Thoracic aorta (tissue), 2 donors: ENCODE data around the gene ZNF483. TPM values are rescaled to one million over a fixed set of nuclear protein-coding genes. Genes with fewer than 3 reads are reported as not detected.
"Not testable (repeated sequence)": the region's sequence is repeated elsewhere in the genome, so short reads cannot be mapped to it uniquely, and the experiment has no call there.

Experiments
- ATAC-seq: fragments of 150-250 bp; one replicate; pipeline ENCODE4 v1.8.0; 2017; ENCODE audit warnings: low read depth; ENCODE audit not compliant: insufficient number of reproducible peaks, low FRiP score
- DNase-seq: peaks from one replicate; pipeline ENCODE4 v3.0.0-alpha.2; 2020; ENCODE audit warnings: low spot score
- H3K27ac ChIP-seq, 2 donors: fragments of 200-600 bp; sonication (generic); 1 replicate in 1 of 2; 2 replicates in 1 of 2; pipeline ENCODE4 v1.5.1; 2016; ENCODE audit warnings: mild to moderate bottlenecking in 2 of 2, moderate library complexity in 2 of 2
- H3K27me3 ChIP-seq: fragments of 200-600 bp; sonication (generic); replicated peaks from 2 replicates; pipeline ENCODE4 v1.6.0; 2016; ENCODE audit warnings: mild to moderate bottlenecking; ENCODE audit not compliant: insufficient read depth
- H3K36me3 ChIP-seq: fragments of 200-600 bp; sonication (generic); one replicate; pipeline ENCODE4 v1.5.1; 2016
- H3K4me1 ChIP-seq, 2 donors: fragments of 200-600 bp; sonication (generic); 1 replicate in 1 of 2; 2 replicates in 1 of 2; pipeline versions ENCODE4 v1.5.1 to v1.6.0; 2016; ENCODE audit warnings: low read depth in 2 of 2, mild to moderate bottlenecking in 1 of 2; ENCODE audit not compliant: control insufficient read depth in 1 of 2
- H3K4me3 ChIP-seq: fragments of 200-600 bp; sonication (generic); 2 replicates; pipeline ENCODE4 v1.5.1; 2016; ENCODE audit warnings: mild to moderate bottlenecking
- H3K9me3 ChIP-seq: fragments of 200-600 bp; sonication (generic); 2 replicates; pipeline ENCODE4 v1.5.1; 2016
- total RNA-seq, 2 donors: library from RNA; depleted of rRNA; stranded (reverse); fragments of >200 nt; gene quantifications; one replicate each; pipeline versions ENCODE4 v1.1.0 to v1.2.3, GENCODE V29; 2016
- TF ChIP-seq, protein P1 (sequence below): fragments of 200-600 bp; sonication (generic); IDR thresholded peaks from one replicate; pipeline ENCODE4 v1.5.1; 2019; ENCODE audit warnings: antibody characterized with exemption

The ZNF483 gene
- total RNA-seq, 2 donors from 2014 or later, result 9.7 to 17.8 TPM

DNA sequence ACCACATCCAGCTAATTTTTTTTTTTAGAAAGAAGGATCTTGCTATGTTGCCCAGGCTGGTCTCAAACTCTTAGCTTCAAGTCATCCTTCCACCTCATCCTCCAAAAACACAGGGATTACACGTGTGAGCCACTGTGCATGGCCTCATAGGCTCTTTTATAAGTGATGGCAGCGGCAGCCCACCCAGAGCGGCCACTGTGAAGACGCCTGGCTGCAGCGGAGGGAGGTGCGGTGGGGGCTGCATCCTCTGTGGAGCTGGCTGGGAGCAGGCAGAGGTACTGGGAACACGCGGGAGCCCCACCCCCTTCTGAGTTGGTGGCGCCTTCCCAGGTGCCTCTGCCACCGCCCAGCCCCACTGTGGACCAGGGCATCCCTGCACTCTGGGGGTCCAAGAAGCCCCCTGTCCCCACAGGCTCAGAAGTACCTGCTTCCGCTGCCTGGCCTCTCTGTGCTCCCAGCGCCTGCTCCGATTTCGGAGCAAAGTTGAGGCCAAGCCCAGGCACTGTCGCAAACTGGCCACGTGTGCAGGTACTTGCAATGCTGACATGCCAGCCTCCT lies 23.9 kb upstream of the ZNF483 start:
- Histone ChIP-seq H3K4me1 (no peaks in the 10 kb centered on the region), H3K36me3 (no peaks in the 10 kb centered on the region), H3K9me3 (no peaks in the 10 kb centered on the region), H3K27me3 (no peaks in the 10 kb centered on the region), H3K4me3 (no peak overlapping the region), H3K27ac (no peak overlapping the region)
- DNase-seq, result no peak
- ATAC-seq, result no peak
- TF ChIP-seq, protein P1, sequence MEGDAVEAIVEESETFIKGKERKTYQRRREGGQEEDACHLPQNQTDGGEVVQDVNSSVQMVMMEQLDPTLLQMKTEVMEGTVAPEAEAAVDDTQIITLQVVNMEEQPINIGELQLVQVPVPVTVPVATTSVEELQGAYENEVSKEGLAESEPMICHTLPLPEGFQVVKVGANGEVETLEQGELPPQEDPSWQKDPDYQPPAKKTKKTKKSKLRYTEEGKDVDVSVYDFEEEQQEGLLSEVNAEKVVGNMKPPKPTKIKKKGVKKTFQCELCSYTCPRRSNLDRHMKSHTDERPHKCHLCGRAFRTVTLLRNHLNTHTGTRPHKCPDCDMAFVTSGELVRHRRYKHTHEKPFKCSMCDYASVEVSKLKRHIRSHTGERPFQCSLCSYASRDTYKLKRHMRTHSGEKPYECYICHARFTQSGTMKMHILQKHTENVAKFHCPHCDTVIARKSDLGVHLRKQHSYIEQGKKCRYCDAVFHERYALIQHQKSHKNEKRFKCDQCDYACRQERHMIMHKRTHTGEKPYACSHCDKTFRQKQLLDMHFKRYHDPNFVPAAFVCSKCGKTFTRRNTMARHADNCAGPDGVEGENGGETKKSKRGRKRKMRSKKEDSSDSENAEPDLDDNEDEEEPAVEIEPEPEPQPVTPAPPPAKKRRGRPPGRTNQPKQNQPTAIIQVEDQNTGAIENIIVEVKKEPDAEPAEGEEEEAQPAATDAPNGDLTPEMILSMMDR, result no peak

GRCh38 chr9:111501648-111502047 lies 23.3 kb upstream of the ZNF483 start:
- Histone ChIP-seq H3K4me1 (no peaks in the 10 kb centered on the region), H3K36me3 (no peaks in the 10 kb centered on the region), H3K9me3 (no peaks in the 10 kb centered on the region), H3K27me3 (no peaks in the 10 kb centered on the region), H3K4me3 (no peak overlapping the region), H3K27ac (no peak overlapping the region)
- DNase-seq (no peak), ATAC-seq (no peak)
- TF ChIP-seq, protein P1, result no peak

DNA sequence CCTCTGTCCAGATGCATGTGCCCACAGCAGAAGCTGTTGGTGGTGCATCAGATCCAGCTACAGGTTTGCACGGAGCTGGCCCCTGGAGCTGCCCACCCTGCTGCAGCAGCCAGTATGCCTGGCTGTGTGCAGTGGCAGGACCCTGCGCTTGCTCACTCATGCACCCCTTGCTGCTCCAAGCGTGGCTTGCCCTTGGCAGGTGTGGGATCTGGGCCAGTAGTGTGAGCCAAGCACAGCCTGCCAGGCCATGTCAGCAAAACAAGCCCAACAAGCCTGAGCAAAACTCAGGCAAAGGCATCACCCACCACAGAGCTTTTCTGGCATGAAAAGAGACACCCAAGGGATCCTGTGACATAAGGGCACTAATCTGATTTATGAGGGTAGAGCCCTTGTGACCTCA lies 22.5 kb upstream of the ZNF483 start:
- Histone ChIP-seq H3K4me3 (no peak overlapping the region), H3K9me3 (no peaks in the 10 kb centered on the region), H3K36me3 (no peaks in the 10 kb centered on the region), H3K27me3 (no peaks in the 10 kb centered on the region), H3K27ac (no peak overlapping the region), H3K4me1 (no peaks in the 10 kb centered on the region)
- ATAC-seq, result no peak
- TF ChIP-seq, protein P1, result no peak
- DNase-seq, result no peak

DNA sequence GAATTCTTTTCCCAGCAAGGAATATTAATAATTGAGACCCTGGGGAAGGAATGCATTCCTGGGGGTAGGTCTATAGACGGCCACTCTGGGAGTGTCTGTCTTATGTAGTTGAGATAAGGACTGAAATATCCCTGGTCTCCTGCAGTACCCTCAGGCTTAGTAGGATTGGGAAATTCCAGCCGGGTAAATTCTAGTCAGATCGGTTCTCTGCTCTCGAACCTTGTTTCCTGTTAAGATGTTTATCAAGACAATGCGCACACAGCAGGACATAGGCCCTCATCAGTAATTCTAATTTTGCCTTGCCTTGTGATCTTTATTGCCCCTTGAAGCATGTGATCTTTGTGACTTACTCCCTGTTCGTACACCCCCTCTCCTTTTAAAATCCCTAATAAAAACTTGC lies 13.4 kb upstream of the ZNF483 start:
- H3K36me3 ChIP-seq, H3K27ac ChIP-seq, ATAC-seq, H3K4me3 ChIP-seq, H3K9me3 ChIP-seq, DNase-seq, H3K4me1 ChIP-seq, H3K27me3 ChIP-seq: not testable (repeated sequence)

GRCh38 chr9:111514967-111515366 lies 10.0 kb upstream of the ZNF483 start:
- H3K9me3 ChIP-seq, result no peaks in the 10 kb centered on the region
- H3K4me1 ChIP-seq, result no peaks in the 10 kb centered on the region
- ATAC-seq, result no peak
- H3K27ac ChIP-seq, result no peak overlapping the region
- H3K27me3 ChIP-seq, result no peaks in the 10 kb centered on the region
- TF ChIP-seq, protein P1, result no peak
- DNase-seq, result no peak
- H3K4me3 ChIP-seq, result no peak overlapping the region
- no peaks in the 10 kb centered on the region for H3K36me3 ChIP-seq

DNA sequence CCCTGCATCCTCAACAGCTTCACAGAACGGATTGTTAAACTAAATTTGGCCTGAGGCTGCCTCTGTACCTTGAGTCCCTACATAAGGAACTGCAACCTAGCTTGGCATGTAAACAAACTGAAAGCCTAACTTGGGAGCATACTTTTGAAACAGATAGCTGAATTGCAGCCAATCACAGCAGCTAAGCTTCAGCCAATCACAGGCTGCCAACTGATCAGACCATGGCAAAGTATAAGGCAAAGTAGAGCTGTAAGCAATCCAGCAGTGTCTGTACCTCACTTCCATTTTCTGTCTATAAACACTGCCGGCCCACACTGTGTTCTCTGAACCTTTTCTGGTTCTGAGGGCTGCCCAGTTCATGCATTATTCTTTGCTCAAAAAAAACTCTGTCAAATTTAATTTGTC lies 8.9 kb upstream of the ZNF483 start:
- no peaks in the 10 kb centered on the region for H3K27me3 ChIP-seq
- H3K4me3 ChIP-seq, result no peak overlapping the region
- ATAC-seq (no peak), DNase-seq (no peak)
- no peak overlapping the region for H3K27ac ChIP-seq
- no peaks in the 10 kb centered on the region for H3K4me1 ChIP-seq
- no peaks in the 10 kb centered on the region for H3K36me3 ChIP-seq
- TF ChIP-seq, protein P1, result no peak
- no peaks in the 10 kb centered on the region for H3K9me3 ChIP-seq
